HCT116 (cell line): ENCODE results near the gene SLC7A10. TPM values are rescaled to one million over a fixed set of nuclear protein-coding genes. Genes with fewer than 3 reads are reported as not detected.

ENCODE experiments used
- ATAC-seq: fragments of 200-7000 bp; cut with Tn5 transposase; 2 replicates; pipeline ENCODE4 v1.9.1; 2020; ENCODE audit warnings: mild to moderate bottlenecking, moderate library complexity
- BruUV-seq: library from RNA; stranded (reverse); fragments of 400-500 nt; replicated peaks from 2 replicates; lab custom pipeline; 2021; lab: Mats Ljungman, UMichigan
- CTCF ChIA-PET: fragments of 300-600 bp; sonication (Branson Sonifier 250); formaldehyde crosslinking; loops from one replicate; lab custom pipeline; 2021; ENCODE audit warnings: antibody characterized with exemption; lab: Charles Lee
- POLR2A ChIA-PET: fragments of 300-600, 350-600 bp; sonication (Branson Sonifier 250); formaldehyde crosslinking; loops from one replicate; lab custom pipeline; 2021; ENCODE audit warnings: antibody characterized with exemption; lab: Charles Lee
- RAD21 ChIA-PET, 2 experiments: fragments of 300-600 bp; sonication (Branson Sonifier 250); formaldehyde crosslinking; loops; one replicate each; lab custom pipeline; 2023; ENCODE audit warnings: low total read pairs in 2 of 2; ENCODE audit not compliant: uncharacterized antibody in 2 of 2, unreplicated experiment in 2 of 2, low non-redundant PET in 1 of 2; lab: Charles Lee
- DNase-seq: peaks from one replicate; pipeline ENCODE4 v3.0.0-alpha.2; 2010; ENCODE audit warnings: low read depth, low spot score
- H2AFZ ChIP-seq: fragments of 200-600 bp; shearing (Covaris generic), sonication (generic); 2 replicates; pipeline ENCODE4 v1.6.1; 2017; ENCODE audit warnings: low read depth, mixed run types, mixed read lengths, antibody characterized with exemption, low read length; ENCODE audit not compliant: poor library complexity, severe bottlenecking
- H3K27ac ChIP-seq: 2 replicates; pipeline ENCODE4 v1.5.1; 2012; ENCODE audit warnings: low read depth, low read length
- H3K27me3 ChIP-seq: fragments of 200-600 bp; sonication (generic); 2 replicates; pipeline ENCODE4 v1.6.1; 2016; ENCODE audit warnings: mixed run types, low read length, mixed read lengths; ENCODE audit not compliant: insufficient read depth
- H3K36me3 ChIP-seq, 2 experiments: fragments of 200-500 bp in 1 of 2; fragments of 200-600 bp in 1 of 2; sonication (Bioruptor generic) in 1 of 2; sonication (generic) in 1 of 2; 2 replicates each; pipeline versions ENCODE4 v1.5.1 to v1.6.1; 2014 to 2016; ENCODE audit warnings: low read length in 2 of 2, inconsistent platforms in 1 of 2, mixed read lengths in 1 of 2, mixed run types in 1 of 2; ENCODE audit not compliant: insufficient read depth in 2 of 2, control insufficient read depth in 1 of 2
- H3K4me1 ChIP-seq, 2 experiments: fragments of 200-600 bp in 1 of 2; sonication (generic) in 1 of 2; 2 replicates each; pipeline versions ENCODE4 v1.5.1 to v1.6.1; 2012 to 2017; ENCODE audit warnings: low read length in 2 of 2, inconsistent platforms in 1 of 2, mild to moderate bottlenecking in 1 of 2, mixed read lengths in 1 of 2, mixed run types in 1 of 2, moderate library complexity in 1 of 2; ENCODE audit not compliant: insufficient read depth in 2 of 2, control insufficient read depth in 1 of 2
- H3K4me2 ChIP-seq: fragments of 200-600 bp; sonication (generic); 2 replicates; pipeline ENCODE4 v1.6.1; 2017; ENCODE audit warnings: mixed run types, low read length, mixed read lengths
- H3K4me3 ChIP-seq, 2 experiments: fragments of 200-600 bp in 1 of 2; sonication (generic) in 1 of 2; replicated peaks in 1 of 2; 2 replicates each; pipeline ENCODE4 v1.5.1; 2011 to 2016; ENCODE audit warnings: low read length in 2 of 2, control low read depth in 1 of 2, low read depth in 1 of 2, mild to moderate bottlenecking in 1 of 2, mixed read lengths in 1 of 2, mixed run types in 1 of 2
- H3K79me2 ChIP-seq: fragments of 200-600 bp; sonication (generic); 2 replicates; pipeline ENCODE4 v1.6.1; 2017; ENCODE audit warnings: mild to moderate bottlenecking, mixed run types, low read length, moderate library complexity, mixed read lengths; ENCODE audit not compliant: insufficient read depth
- H3K9ac ChIP-seq: fragments of 200-600 bp; sonication (generic); 2 replicates; pipeline ENCODE4 v1.6.1; 2016; ENCODE audit warnings: low read length, mixed read lengths
- H3K9me2 ChIP-seq: fragments of 200-600 bp; sonication (generic), shearing (Covaris generic); 2 replicates; pipeline ENCODE4 v1.6.1; 2017; ENCODE audit warnings: mixed run types, mild to moderate bottlenecking, moderate library complexity; ENCODE audit not compliant: insufficient read depth
- H3K9me3 ChIP-seq, 2 experiments: fragments of 200-500 bp in 1 of 2; fragments of 200-600 bp in 1 of 2; sonication (Bioruptor generic) in 1 of 2; sonication (generic) in 1 of 2; 2 replicates each; pipeline ENCODE4 v1.6.1; 2014 to 2017; ENCODE audit warnings: low read length in 2 of 2, mixed read lengths in 2 of 2, inconsistent platforms in 1 of 2, low read depth in 1 of 2, mild to moderate bottlenecking in 1 of 2, mixed run types in 1 of 2, moderate library complexity in 1 of 2; ENCODE audit not compliant: control insufficient read depth in 1 of 2, insufficient read depth in 1 of 2
- H4K20me1 ChIP-seq: fragments of 200-600 bp; sonication (generic), shearing (Covaris generic); 2 replicates; pipeline ENCODE4 v1.6.1; 2017; ENCODE audit warnings: mixed run types, mild to moderate bottlenecking, moderate library complexity; ENCODE audit not compliant: insufficient read depth
- ATF3 ChIP-seq: IDR thresholded peaks from 2 replicates; pipeline ENCODE4 v1.6.1; 2012
- CBX3 ChIP-seq: IDR thresholded peaks from 2 replicates; pipeline ENCODE4 v1.6.1; 2012; ENCODE audit warnings: low read depth
- CEBPB ChIP-seq: IDR thresholded peaks from 2 replicates; pipeline ENCODE4 v1.6.1; 2012; ENCODE audit warnings: low read depth
- EGR1 ChIP-seq: IDR thresholded peaks from 2 replicates; pipeline ENCODE4 v1.6.1; 2012; ENCODE audit warnings: low read depth
- FOSL1 ChIP-seq: IDR thresholded peaks from 2 replicates; pipeline ENCODE4 v1.6.1; 2012; ENCODE audit warnings: low read depth
- POLR2A ChIP-seq: IDR thresholded peaks from 2 replicates; pipeline ENCODE4 v1.7.0; 2011; ENCODE audit warnings: borderline replicate concordance; ENCODE audit not compliant: insufficient read depth, insufficient read length; ENCODE audit errors: extremely low read depth
- RAD21 ChIP-seq: IDR thresholded peaks from 2 replicates; pipeline ENCODE4 v1.6.1; 2012; ENCODE audit warnings: low read depth, mild to moderate bottlenecking
- SP1 ChIP-seq: IDR thresholded peaks from 2 replicates; pipeline ENCODE4 v1.6.1; 2012; ENCODE audit warnings: low read depth
- SRF ChIP-seq: IDR thresholded peaks from 2 replicates; pipeline ENCODE4 v1.6.1; 2012; ENCODE audit warnings: low read depth
- TCF7L2 ChIP-seq: IDR thresholded peaks from 2 replicates; pipeline ENCODE4 v1.7.0; 2011; ENCODE audit warnings: borderline replicate concordance, inconsistent platforms; ENCODE audit not compliant: insufficient read depth, insufficient read length; ENCODE audit errors: extremely low read depth
- YY1 ChIP-seq: IDR thresholded peaks from 2 replicates; pipeline ENCODE4 v1.6.1; 2011; ENCODE audit warnings: low read length, low read depth, moderate library complexity, mild to moderate bottlenecking; ENCODE audit not compliant: insufficient replicate concordance; ENCODE audit errors: extremely low read depth
- ZBTB33 ChIP-seq: IDR thresholded peaks from 2 replicates; pipeline ENCODE4 v1.6.1; 2011; ENCODE audit warnings: mild to moderate bottlenecking, low read length, moderate library complexity; ENCODE audit not compliant: insufficient replicate concordance; ENCODE audit errors: extremely low read depth
- intact Hi-C: fragments of 100-400 bp; cut with micrococcal nuclease; formaldehyde crosslinking; loops from 2 replicates; pipeline ENCODE4 v1.10.0; 2022
- total RNA-seq: library from RNA; stranded (reverse); gene quantifications from one replicate; pipeline ENCODE4 v1.2.1, GENCODE V29; 2021; ENCODE audit not compliant: unreplicated experiment

The SLC7A10 gene
- total RNA-seq, 1 experiment from 2014 or later, result 0.25 TPM

- no peak overlapping the region for H3K4me2 ChIP-seq
- ATAC-seq, result no peak
- no peak overlapping the region for H3K27ac ChIP-seq
- RAD21 ChIA-PET, result no interaction called here
- intact Hi-C loops, result no loop called here
- H3K79me2 ChIP-seq, result no peaks in the 10 kb centered on the region
- no peak for DNase-seq
- no peaks in the 10 kb centered on the region for H3K36me3 ChIP-seq
- BruUV-seq, result no TSS peak
- no peaks in the 10 kb centered on the region for H3K27me3 ChIP-seq
- H3K4me3 ChIP-seq, result no peak overlapping the region
- TF ChIP-seq FOSL1, result no peak
- no peak for TF ChIP-seq ZBTB33
- no peak for TF ChIP-seq SRF
- no peak for TF ChIP-seq POLR2A
- H4K20me1 ChIP-seq, result no peaks in the 10 kb centered on the region
- no peaks in the 10 kb centered on the region for H3K9me3 ChIP-seq
- CTCF ChIA-PET, result no interaction called here
- H2AFZ ChIP-seq, result no peak overlapping the region
- POLR2A ChIA-PET, result no interaction called here
- no peak overlapping the region for H3K9ac ChIP-seq
- H3K4me1 ChIP-seq, result peaks cover 10 to 15% of the 10 kb centered on the region in 2 experiments; a peak in 3 of 4 replicates
- H3K9me2 ChIP-seq, result no peaks in the 10 kb centered on the region
Observed at GRCh38 chr19:33252971-33253370, 27.3 kb upstream of the SLC7A10 start.

GRCh38 chr19:33252418-33252962 is 26.8 kb upstream of the SLC7A10 start:
- Histone ChIP-seq H3K27me3 (no peaks in the 10 kb centered on the region), H3K4me1 (peaks cover 10 to 15% of the 10 kb centered on the region in 2 experiments; a peak in 3 of 4 replicates), H3K9me3 (no peaks in the 10 kb centered on the region), H3K36me3 (no peaks in the 10 kb centered on the region), H3K9me2 (no peaks in the 10 kb centered on the region), H3K27ac (no peak overlapping the region), H3K4me3 (no peak overlapping the region), H3K79me2 (no peaks in the 10 kb centered on the region), H4K20me1 (no peaks in the 10 kb centered on the region), H3K4me2 (no peak overlapping the region), H3K9ac (no peak overlapping the region), H2AFZ (no peak overlapping the region)
- no peak for ATAC-seq
- ChIA-PET CTCF (no interaction called here), RAD21 (no interaction called here), POLR2A (no interaction called here)
- no peak for TF ChIP-seq YY1
- no peak for TF ChIP-seq ATF3
- TF ChIP-seq RAD21, result no peak
- TF ChIP-seq EGR1, result no peak
- TF ChIP-seq TCF7L2, result no peak
- TF ChIP-seq CBX3, result no peak
- TF ChIP-seq FOSL1, result no peak
- TF ChIP-seq SRF, result no peak
- TF ChIP-seq CEBPB, result no peak
- TF ChIP-seq SP1, result no peak
- TF ChIP-seq ZBTB33, result no peak
- no TSS peak for BruUV-seq
- no peak for DNase-seq
- intact Hi-C loops, result no loop called here
